CD14-positive monocyte (primary cell): ENCODE data around the gene STN1. TPM values are rescaled to one million over a fixed set of nuclear protein-coding genes. Genes with fewer than 3 reads are reported as not detected.

Experiments used
- DNase-seq, 3 donors: peaks; one replicate each; pipeline ENCODE4 v3.0.0-alpha.2; 2011 to 2022
- H2AFZ ChIP-seq: 2 replicates; pipeline ENCODE4 v1.6.0; 2012; ENCODE audit warnings: mild to moderate bottlenecking, low read depth, low read length, inconsistent platforms; ENCODE audit not compliant: insufficient read depth, poor library complexity, severe bottlenecking
- H3K27ac ChIP-seq, 2 donors: 1 replicate in 1 of 2; 2 replicates in 1 of 2; pipeline ENCODE4 v1.5.1; 2012 to 2013; ENCODE audit warnings: low read length in 2 of 2, control low read depth in 1 of 2, inconsistent platforms in 1 of 2, low read depth in 1 of 2, mild to moderate bottlenecking in 1 of 2
- H3K27me3 ChIP-seq, 2 donors: one replicate each; pipeline versions ENCODE4 v1.6.0 to v1.6.1; 2011 to 2013; ENCODE audit warnings: low read length in 2 of 2; ENCODE audit not compliant: control insufficient read depth in 2 of 2, insufficient read depth in 2 of 2
- H3K36me3 ChIP-seq, 2 donors: replicated peaks in 1 of 2; 1 replicate in 1 of 2; 2 replicates in 1 of 2; pipeline versions ENCODE4 v1.5.1 to v1.6.1; 2012 to 2013; ENCODE audit warnings: low read length in 2 of 2, control low read depth in 1 of 2, inconsistent platforms in 1 of 2, mild to moderate bottlenecking in 1 of 2; ENCODE audit not compliant: insufficient read depth in 2 of 2, control insufficient read depth in 1 of 2
- H3K4me1 ChIP-seq, 2 donors: 1 replicate in 1 of 2; 2 replicates in 1 of 2; pipeline versions ENCODE4 v1.5.1 to v1.6.1; 2012 to 2013; ENCODE audit warnings: low read length in 2 of 2, control low read depth in 1 of 2, inconsistent platforms in 1 of 2, mild to moderate bottlenecking in 1 of 2, moderate library complexity in 1 of 2; ENCODE audit not compliant: insufficient read depth in 2 of 2, control insufficient read depth in 1 of 2
- H3K4me2 ChIP-seq: replicated peaks from 2 replicates; pipeline ENCODE3; 2012; ENCODE audit warnings: low read length, moderate library complexity, mild to moderate bottlenecking; ENCODE audit not compliant: poor library complexity, severe bottlenecking; ENCODE audit errors: extremely low read depth
- H3K4me3 ChIP-seq, 3 experiments: fragments of 200-600 bp in 1 of 3; sonication (generic) in 1 of 3; replicated peaks in 1 of 3; 1 replicate in 2 of 3; 2 replicates in 1 of 3; pipeline ENCODE4 v1.5.1; 2011 to 2013; ENCODE audit warnings: low read length in 3 of 3, mild to moderate bottlenecking in 3 of 3, control low read depth in 2 of 3, low read depth in 2 of 3, inconsistent platforms in 1 of 3, moderate library complexity in 1 of 3
- H3K79me2 ChIP-seq: 2 replicates; pipeline ENCODE4 v1.6.0; 2012; ENCODE audit warnings: mild to moderate bottlenecking, control low read depth, inconsistent platforms, low read length, moderate library complexity; ENCODE audit not compliant: insufficient read depth
- H3K9ac ChIP-seq: 2 replicates; pipeline ENCODE4 v1.6.0; 2017; ENCODE audit warnings: low read length, mild to moderate bottlenecking; ENCODE audit not compliant: insufficient read depth, poor library complexity, severe bottlenecking
- H3K9me3 ChIP-seq, 2 donors: replicated peaks in 1 of 2; 1 replicate in 1 of 2; 2 replicates in 1 of 2; pipeline versions ENCODE4 v1.5.1 to v1.6.1; 2012 to 2013; ENCODE audit warnings: low read length in 2 of 2, control low read depth in 1 of 2; ENCODE audit not compliant: control insufficient read depth in 1 of 2, insufficient read depth in 1 of 2
- H4K20me1 ChIP-seq: 2 replicates; pipeline ENCODE4 v1.6.0; 2012; ENCODE audit warnings: mild to moderate bottlenecking, low read length, control low read depth, moderate library complexity; ENCODE audit not compliant: insufficient read depth
- H3K27ac Mint-ChIP-seq, 7 donors: one replicate each; pipeline ENCODE4 v1.8.0; 2020; ENCODE audit warnings: mild to moderate bottlenecking in 7 of 7, mixed read lengths in 7 of 7, moderate library complexity in 6 of 7, inconsistent platforms in 2 of 7
- H3K27me3 Mint-ChIP-seq, 3 donors: one replicate each; pipeline ENCODE4 v1.8.0; 2021 to 2022; ENCODE audit warnings: low read depth in 3 of 3, mild to moderate bottlenecking in 3 of 3, mixed read lengths in 3 of 3, moderate library complexity in 3 of 3, inconsistent platforms in 1 of 3
- H3K36me3 Mint-ChIP-seq, 2 donors: one replicate each; pipeline ENCODE4 v1.8.0; 2020; ENCODE audit warnings: mixed read lengths in 2 of 2, inconsistent platforms in 1 of 2, mild to moderate bottlenecking in 1 of 2
- H3K4me1 Mint-ChIP-seq: one replicate; pipeline ENCODE4 v1.8.0; 2020; ENCODE audit warnings: mild to moderate bottlenecking, mixed read lengths
- H3K4me3 Mint-ChIP-seq, 2 donors: one replicate each; pipeline ENCODE4 v1.8.0; 2020; ENCODE audit warnings: mild to moderate bottlenecking in 2 of 2, mixed read lengths in 2 of 2, moderate library complexity in 1 of 2
- H3K9me3 Mint-ChIP-seq, 7 donors: one replicate each; pipeline ENCODE4 v1.8.0; 2020 to 2022; ENCODE audit warnings: mixed read lengths in 7 of 7, mild to moderate bottlenecking in 6 of 7, moderate library complexity in 6 of 7, inconsistent platforms in 2 of 7
- CTCF ChIP-seq: fragments of 200-600 bp; IDR thresholded peaks from one replicate; pipeline ENCODE4 v1.8.0; 2022; ENCODE audit warnings: antibody characterized with exemption, mild to moderate bottlenecking
- WGBS: methylation state at CpG from one replicate; pipeline ENCODE4 v1.1.5; 2013; ENCODE audit warnings: missing lambda C conversion rate; ENCODE audit not compliant: insufficient coverage; 5-methylcytosine and 5-hydroxymethylcytosine counted together
- intact Hi-C, 2 donors: fragments of 100-400 bp; cut with micrococcal nuclease; formaldehyde crosslinking; loops; one replicate each; pipeline versions ENCODE4 v1.15.0 to v1.15.1; 2023
- polyA plus RNA-seq, 3 donors: library from polyadenylated mRNA; depleted of rRNA in 1 of 3; unstranded in 2 of 3; stranded (reverse) in 1 of 3; fragments of 300-500 nt in 2 of 3; fragments of >200 nt in 1 of 3; fragmentation: Illumina TruSeq in 2 of 3; gene quantifications; 1 replicate in 2 of 3; 2 replicates in 1 of 3; pipeline ENCODE4 v1.2.3, GENCODE V29; 2012 to 2021

The STN1 gene
- polyA plus RNA-seq, 3 donors, result 19.3 to 37.4 (median 35.9) TPM

DNA sequence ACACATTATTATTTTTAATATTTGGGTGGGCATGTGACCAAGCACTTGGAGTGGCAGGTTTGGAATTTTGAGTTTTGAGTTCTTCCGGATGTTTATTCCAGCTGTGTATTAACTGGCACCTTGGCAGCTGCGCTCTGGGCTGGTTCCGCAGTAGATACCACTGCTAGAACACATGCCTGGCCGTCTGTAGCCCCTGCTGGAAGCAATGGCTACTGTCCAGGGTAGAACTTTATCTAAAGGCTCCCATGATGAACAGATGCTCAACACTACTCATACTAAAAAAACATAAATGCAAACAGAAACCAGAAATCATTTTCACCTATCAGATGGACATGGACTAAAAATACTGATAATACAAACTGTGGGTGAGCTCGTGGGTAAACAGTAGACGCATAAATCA is 43.3 kb downstream of the STN1 start:
- Histone ChIP-seq H3K4me1 (no peaks in the 10 kb centered on the region), H2AFZ (no peak overlapping the region), H3K27me3 (no peaks in the 10 kb centered on the region), H3K9ac (no peak overlapping the region), H3K36me3 (peaks cover 24 to 44% of the 10 kb centered on the region in 2 donors), H4K20me1 (no peaks in the 10 kb centered on the region), H3K9me3 (no peaks in the 10 kb centered on the region), H3K79me2 (no peaks in the 10 kb centered on the region), H3K27ac (no peak overlapping the region), H3K4me2 (no peak overlapping the region), H3K4me3 (no peak overlapping the region)
- 100% methylated on average over 4 of the region's 6 CpGs for WGBS
- Mint-ChIP-seq H3K4me3 (no peak overlapping the region), H3K27ac (peak overlapping the region in 1 of 7 donors; percentile 23), H3K27me3 (peaks cover 0 to 1% (median 0%) of the 10 kb centered on the region in 3 donors), H3K36me3 (peaks cover 39 to 69% of the 10 kb centered on the region in 2 donors), H3K9me3 (no peaks in the 10 kb centered on the region), H3K4me1 (no peaks in the 10 kb centered on the region)
- no peak for DNase-seq
- intact Hi-C loops, result no loop called here
- TF ChIP-seq CTCF, result no peak

GRCh38 chr10:103872137-103872931 is 45.6 kb downstream of the STN1 start:
- no peaks in the 10 kb centered on the region for H3K27me3 Mint-ChIP-seq
- H3K27ac Mint-ChIP-seq, result peak overlapping the region in 1 of 7 donors; percentile 18
- TF ChIP-seq CTCF, result no peak
- H3K27me3 ChIP-seq, result no peaks in the 10 kb centered on the region
- intact Hi-C loops, result no loop called here
- peaks cover 4 to 20% of the 10 kb centered on the region in 2 donors for H3K36me3 ChIP-seq
- no peaks in the 10 kb centered on the region for H3K9me3 ChIP-seq
- no peak overlapping the region for H3K4me3 Mint-ChIP-seq
- WGBS, result over 99% methylated on average over 6 of the region's 16 CpGs
- H3K27ac ChIP-seq, result no peak overlapping the region
- H3K4me2 ChIP-seq, result no peak overlapping the region
- no peak for DNase-seq
- H3K9ac ChIP-seq, result no peak overlapping the region
- no peaks in the 10 kb centered on the region for H3K79me2 ChIP-seq
- no peaks in the 10 kb centered on the region for H4K20me1 ChIP-seq
- peaks cover 16 to 48% of the 10 kb centered on the region in 2 donors for H3K36me3 Mint-ChIP-seq
- H3K9me3 Mint-ChIP-seq, result peaks cover 0 to 2% (median 0%) of the 10 kb centered on the region in 7 donors
- no peak overlapping the region for H3K4me3 ChIP-seq
- H3K4me1 Mint-ChIP-seq, result no peaks in the 10 kb centered on the region
- no peak overlapping the region for H2AFZ ChIP-seq
- no peaks in the 10 kb centered on the region for H3K4me1 ChIP-seq
